Left renal cortex interstitium (tissue), 4 donors: ENCODE results near the gene NTF4. TPM values are rescaled to one million over a fixed set of nuclear protein-coding genes. Genes with fewer than 3 reads are reported as not detected.
"Not testable (repeated sequence)": the region's sequence is repeated elsewhere in the genome, so short reads cannot be mapped to it uniquely, and the experiment has no call there.

Source experiments
- DNase-seq, 4 donors: peaks; one replicate each; pipeline ENCODE4 v3.0.0-alpha.2; 2013; ENCODE audit warnings: low read depth in 4 of 4, low spot score in 2 of 4, missing footprints in 1 of 4
- polyA plus RNA-seq, 4 donors: library from polyadenylated mRNA; unstranded; fragments of 120-200 nt; gene quantifications; one replicate each; pipeline ENCODE4 v1.2.1, GENCODE V29; 2013; ENCODE audit not compliant: insufficient read length in 4 of 4

The NTF4 gene
- polyA plus RNA-seq, 4 donors: 3.9 to 4.5 (median 4.5) TPM

GRCh38 chr19:49058562-49058961 lies 6.1 kb downstream of the NTF4 start:
- DNase-seq: no peak

DNA sequence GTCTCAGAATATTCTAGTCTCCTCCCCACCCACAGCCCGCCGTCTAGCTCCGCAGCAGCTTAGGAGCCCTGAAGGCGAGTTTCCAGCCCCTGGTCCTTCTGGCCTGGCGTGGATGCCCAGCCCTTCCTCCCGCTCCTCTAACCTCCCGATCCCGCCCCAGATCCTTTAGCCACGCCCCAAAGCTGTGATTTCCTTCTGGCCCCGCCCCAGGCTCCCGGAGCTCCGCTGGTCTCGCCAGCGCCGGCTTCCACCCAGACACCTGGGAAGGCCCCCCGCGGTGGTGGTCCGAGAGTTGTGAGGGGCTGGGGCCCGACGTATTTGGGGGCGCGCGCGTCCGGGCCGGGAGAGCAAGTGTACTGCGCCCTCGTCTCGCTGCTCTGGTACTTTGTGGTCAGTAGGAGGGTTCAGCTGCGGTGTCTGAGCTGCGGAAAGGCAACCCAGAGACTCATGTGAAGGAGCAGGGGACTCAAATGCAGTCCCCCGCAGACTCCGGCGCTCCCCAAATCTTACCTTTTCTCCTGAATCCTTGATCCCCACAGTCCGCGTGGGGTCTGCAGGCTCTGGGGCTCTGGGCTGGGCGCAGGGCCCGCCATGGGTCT lies 6.9 kb downstream of the NTF4 start, which contains the start of gene CGB7:
CGB7 (minus strand) TSS at position 114 of the 599 bp plus-strand sequence. CDS start 2,374 bp downstream, outside the sequence.
- DNase-seq: peak in 1 of 4 donors; percentile 74

DNA sequence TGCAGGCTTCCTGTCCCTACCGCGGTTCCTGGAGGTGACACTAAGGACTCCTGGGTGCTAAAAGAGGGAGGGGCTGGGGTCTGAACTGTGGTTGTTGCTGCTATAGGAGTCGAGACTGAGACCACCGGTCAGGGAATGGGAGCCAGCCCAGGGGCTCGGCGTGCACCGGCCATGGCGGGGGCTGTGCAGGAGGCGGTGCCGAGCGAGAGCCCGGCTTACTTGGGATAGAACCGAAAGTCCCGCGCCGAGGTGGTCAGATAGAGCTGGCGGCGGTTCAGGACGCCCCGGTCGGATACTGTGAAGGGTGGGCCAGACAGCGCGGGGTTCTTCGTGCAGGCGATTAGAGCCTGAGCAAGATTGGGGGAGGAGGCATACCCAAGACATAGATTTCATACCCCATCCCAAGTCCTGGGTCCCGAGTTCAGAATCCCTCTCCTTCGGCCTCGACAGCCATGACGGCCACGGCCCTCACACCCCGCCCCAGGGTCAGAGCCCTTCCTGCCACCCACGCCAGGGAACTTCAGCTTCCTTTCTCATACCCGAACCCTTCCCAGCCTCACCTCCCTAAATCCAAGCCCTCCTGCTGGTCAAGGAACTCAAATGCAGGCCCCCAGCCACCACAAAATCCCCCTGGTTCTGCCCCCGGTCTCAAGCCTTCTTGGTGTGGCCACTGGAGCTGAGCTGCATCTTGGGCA lies 7.6 kb downstream of the NTF4 start:
- DNase-seq: not testable (repeated sequence)

GRCh38 chr19:49056101-49056901 lies 8.3 kb downstream of the NTF4 start:
- DNase-seq: no peak

DNA sequence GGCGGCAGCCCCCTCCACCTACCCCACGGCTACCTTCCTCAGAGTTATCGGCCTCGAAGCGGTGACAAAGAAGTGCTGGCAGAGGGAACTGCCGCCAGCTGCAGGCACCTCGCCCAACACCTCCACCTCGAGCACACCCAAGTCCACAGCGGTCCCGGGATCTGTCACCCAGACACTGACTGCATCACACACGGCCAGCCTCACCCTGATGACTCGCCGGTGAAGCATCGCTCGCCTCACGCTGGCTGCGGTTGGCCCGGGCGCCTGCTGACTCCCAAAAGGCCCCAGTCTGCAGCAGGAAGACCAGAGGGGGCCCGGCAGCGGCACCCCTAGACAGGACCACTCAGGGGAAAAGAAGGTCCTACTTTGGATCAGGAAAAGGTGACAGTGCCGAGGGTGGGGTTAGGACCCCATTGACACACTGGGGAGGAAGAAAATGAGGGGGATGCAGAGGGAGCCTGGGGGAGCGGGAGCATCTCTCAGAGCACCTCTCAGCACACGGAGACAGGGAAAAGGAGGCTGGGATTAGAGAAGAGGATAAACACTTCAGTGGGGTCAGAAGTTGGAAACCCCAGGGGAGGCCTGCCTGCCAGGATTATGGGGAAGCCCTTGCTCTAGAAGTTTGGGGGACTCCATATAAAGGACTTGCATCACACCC lies 14.1 kb downstream of the NTF4 start:
- not testable (repeated sequence) for DNase-seq

- DNase-seq: not testable (repeated sequence)
Measured at GRCh38 chr19:49049834-49050233, 14.8 kb downstream of the NTF4 start.

GRCh38 chr19:49049011-49049410 lies 15.6 kb downstream of the NTF4 start, which contains the start of gene CGB8:
TSS of gene CGB8 (minus strand) at chr19:49049111. CDS start at chr19:49048739, 372 bp downstream.
- DNase-seq: not testable (repeated sequence)

DNA sequence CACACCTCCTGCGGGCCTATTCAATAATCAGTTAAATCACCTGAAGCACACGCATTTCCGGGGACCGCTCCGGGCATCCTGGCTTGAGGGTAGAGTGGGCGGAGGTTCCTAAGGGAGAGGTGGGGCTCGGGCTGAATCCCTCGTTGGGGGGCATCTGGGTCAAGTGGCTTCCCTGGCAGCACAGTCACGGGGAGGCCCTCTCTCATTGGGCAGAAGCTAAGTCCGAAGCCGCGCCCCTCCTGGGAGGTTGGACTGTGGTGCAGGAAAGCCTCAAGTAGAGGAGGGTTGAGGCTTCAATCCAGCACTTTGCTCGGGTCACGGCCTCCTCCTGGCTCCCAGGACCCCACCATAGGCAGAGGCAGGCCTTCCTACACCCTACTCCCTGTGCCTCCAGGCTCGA lies 21.1 kb downstream of the NTF4 start, which contains the start of gene CGB5:
CGB5 (plus strand) TSS at position 301 of the 400 bp plus-strand sequence. CDS start 362 bp downstream, outside the sequence.
- DNase-seq: not testable (repeated sequence)

- DNase-seq: not testable (repeated sequence)
Measured at GRCh38 chr19:49042666-49043065, 22.0 kb downstream of the NTF4 start.

DNA sequence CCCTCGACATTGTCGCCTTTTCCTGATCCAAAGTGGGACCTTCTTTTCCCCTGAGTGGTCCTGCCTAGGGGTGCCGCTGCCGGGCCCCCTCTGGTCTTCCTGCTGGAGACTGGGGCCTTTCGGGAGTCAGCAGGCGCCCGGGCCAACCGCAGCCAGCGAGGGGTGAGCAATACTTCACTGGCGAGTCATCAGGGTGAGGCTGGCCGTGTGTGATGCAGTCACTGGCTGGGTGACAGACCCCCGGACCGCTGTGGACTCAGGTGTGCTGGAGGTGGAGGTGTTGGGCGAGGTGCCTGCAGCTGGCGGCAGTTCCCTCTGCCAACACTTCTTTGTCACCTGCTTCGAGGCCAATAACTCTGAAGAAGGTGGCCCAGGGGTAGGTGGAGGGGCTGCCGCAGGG lies 22.4 kb downstream of the NTF4 start:
- DNase-seq: no peak

DNA sequence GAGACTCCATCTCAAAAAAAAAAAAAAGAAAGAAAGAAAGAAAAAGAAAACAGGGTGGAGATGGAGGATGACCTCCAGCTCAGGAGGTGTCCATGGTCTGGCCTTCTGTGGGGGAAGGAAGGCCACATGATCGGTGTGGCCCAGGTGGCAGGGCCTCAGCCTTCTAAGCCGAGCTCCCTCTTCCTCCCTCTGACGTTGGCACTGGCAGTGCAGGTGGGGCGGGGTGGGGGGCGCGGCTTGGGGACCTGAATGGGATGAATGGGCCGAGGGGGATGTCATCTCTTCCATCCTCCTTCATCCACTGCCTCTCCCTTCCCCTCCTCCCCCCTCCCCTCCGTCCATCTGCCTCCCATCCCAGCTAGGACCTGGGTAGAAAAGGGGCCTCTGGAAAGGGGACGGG lies 24.9 kb downstream of the NTF4 start:
- DNase-seq: not testable (repeated sequence)

GRCh38 chr19:49038557-49039276 lies 25.9 kb downstream of the NTF4 start:
- not testable (repeated sequence) for DNase-seq

- not testable (repeated sequence) for DNase-seq
Measured at GRCh38 chr19:49038111-49038510, 26.5 kb downstream of the NTF4 start.

DNA sequence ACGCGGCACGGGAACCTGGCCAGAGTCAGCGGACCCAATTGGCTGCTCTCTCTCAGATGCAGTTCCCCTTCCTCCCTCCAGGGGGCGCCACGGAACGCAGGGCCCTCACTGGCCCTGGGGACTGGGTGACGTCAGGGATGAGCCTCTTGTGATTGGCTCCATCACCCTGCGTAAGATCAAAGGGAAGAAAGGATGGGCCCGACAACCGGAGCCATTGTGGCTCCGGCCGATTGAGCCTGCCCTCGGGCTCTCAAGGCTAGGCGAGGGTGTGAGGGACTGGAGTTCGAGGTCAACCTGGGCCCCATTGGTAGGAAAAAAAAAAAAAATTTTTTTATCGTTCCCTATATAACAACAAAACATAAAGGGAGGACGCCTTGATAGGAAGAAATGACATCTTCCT lies 27.8 kb downstream of the NTF4 start, which contains the start of gene CGB1:
CGB1 (minus strand) TSS at position 81 of the 400 bp plus-strand sequence. CDS start 184 bp downstream, outside the sequence.
- not testable (repeated sequence) for DNase-seq

- DNase-seq: not testable (repeated sequence)
Measured at GRCh38 chr19:49031642-49032301, 32.8 kb downstream of the NTF4 start, which contains the start of gene CGB2. TSS of gene CGB2 (plus strand) at chr19:49031890. CDS start at chr19:49032096, 206 bp downstream.

GRCh38 chr19:49030323-49030722 lies 34.3 kb downstream of the NTF4 start:
- DNase-seq: not testable (repeated sequence)

- DNase-seq: not testable (repeated sequence)
Measured at GRCh38 chr19:49029749-49030148, 34.9 kb downstream of the NTF4 start.

DNA sequence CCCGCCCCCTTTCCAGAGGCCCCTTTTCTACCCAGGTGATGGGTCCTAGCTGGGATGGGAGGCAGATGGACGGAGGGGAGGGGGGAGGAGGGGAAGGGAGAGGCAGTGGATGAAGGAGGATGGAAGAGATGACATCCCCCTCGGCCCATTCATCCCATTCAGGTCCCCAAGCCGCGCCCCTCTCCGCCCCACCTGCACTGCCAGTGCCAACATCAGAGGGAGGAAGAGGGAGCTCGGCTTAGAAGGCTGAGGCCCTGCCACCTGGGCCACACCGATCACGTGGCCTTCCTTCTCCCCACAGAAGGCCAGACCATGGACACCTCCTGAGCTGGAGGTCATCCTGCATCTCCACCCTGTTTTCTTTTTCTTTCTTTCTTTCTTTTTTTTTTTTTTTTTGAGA lies 35.9 kb downstream of the NTF4 start:
- DNase-seq: not testable (repeated sequence)

GRCh38 chr19:49025599-49025998 lies 39.0 kb downstream of the NTF4 start:
- DNase-seq: not testable (repeated sequence)
